GM12878 (cell line): ENCODE measurements around the gene HIGD2B. TPM values are rescaled to one million over a fixed set of nuclear protein-coding genes. Genes with fewer than 3 reads are reported as not detected.

Experiments used
- ATF7 ChIP-seq: fragments of 450-650 bp; IDR thresholded peaks from 2 replicates; pipeline ENCODE4 v1.6.1; 2016; ENCODE audit warnings: low read depth, mild to moderate bottlenecking
- BCLAF1 ChIP-seq: fragments of 450-650 bp; IDR thresholded peaks from 2 replicates; pipeline ENCODE4 v1.6.1; 2017; ENCODE audit warnings: antibody characterized with exemption, mild to moderate bottlenecking, moderate library complexity
- BMI1 ChIP-seq: fragments of 450-650 bp; IDR thresholded peaks from 2 replicates; pipeline ENCODE4 v1.6.1; 2016; ENCODE audit warnings: mild to moderate bottlenecking, moderate library complexity, borderline replicate concordance
- CBFB ChIP-seq: IDR thresholded peaks from 2 replicates; pipeline ENCODE4 v1.6.1; 2016; ENCODE audit warnings: antibody characterized with exemption, low read depth
- CHD1 ChIP-seq: IDR thresholded peaks from 2 replicates; pipeline ENCODE4 v1.6.1; 2012; ENCODE audit warnings: low read depth, low read length, improper control_type of control experiment
- CHD2 ChIP-seq: IDR thresholded peaks from 2 replicates; pipeline ENCODE4 v1.6.1; 2011; ENCODE audit warnings: low read depth, low read length, improper control_type of control experiment, borderline replicate concordance
- DPF2 ChIP-seq: fragments of 450-650 bp; IDR thresholded peaks from 2 replicates; pipeline ENCODE4 v1.6.1; 2017; ENCODE audit warnings: mild to moderate bottlenecking
- EGR1 ChIP-seq, 2 experiments: IDR thresholded peaks; 1 replicate in 1 of 2; 2 replicates in 1 of 2; pipeline ENCODE4 v1.6.1; 2011 to 2012; ENCODE audit warnings: low read depth in 2 of 2, low read length in 2 of 2, borderline replicate concordance in 1 of 2, mild to moderate bottlenecking in 1 of 2, moderate library complexity in 1 of 2
- FOS ChIP-seq: IDR thresholded peaks from 3 replicates; pipeline ENCODE4 v1.6.1; 2011; ENCODE audit warnings: borderline replicate concordance; ENCODE audit not compliant: insufficient read length; ENCODE audit errors: extremely low read depth
- GATAD2B ChIP-seq: fragments of 450-650 bp; conservative IDR thresholded peaks from 2 replicates; pipeline ENCODE4 v1.6.1; 2017; ENCODE audit warnings: low read depth, mild to moderate bottlenecking, moderate library complexity
- IRF4 ChIP-seq: IDR thresholded peaks from 2 replicates; pipeline ENCODE4 v1.6.1; 2011; ENCODE audit warnings: low read depth, low read length
- JUND ChIP-seq: IDR thresholded peaks from 2 replicates; pipeline ENCODE4 v1.6.1; 2012; ENCODE audit warnings: low read depth, mild to moderate bottlenecking, low read length, improper control_type of control experiment, moderate library complexity
- MXI1 ChIP-seq: fragments of 150-350 bp; IDR thresholded peaks from 2 replicates; pipeline ENCODE4 v1.6.1; 2011; ENCODE audit warnings: low read depth, mild to moderate bottlenecking, inconsistent platforms, low read length, improper control_type of control experiment
- PML ChIP-seq: IDR thresholded peaks from 2 replicates; pipeline ENCODE4 v1.6.1; 2012; ENCODE audit warnings: low read length, inconsistent platforms
- RELA ChIP-seq: fragments of 450-650 bp; IDR thresholded peaks from 2 replicates; pipeline ENCODE4 v1.8.0; 2014; ENCODE audit warnings: borderline replicate concordance; ENCODE audit not compliant: partially characterized antibody
- SREBF2 ChIP-seq: IDR thresholded peaks from 2 replicates; pipeline ENCODE4 v1.6.1; 2012; ENCODE audit warnings: mild to moderate bottlenecking, low read length
- SRF ChIP-seq, 2 experiments: IDR thresholded peaks; 2 replicates each; pipeline ENCODE4 v1.6.1; 2011; ENCODE audit warnings: low read depth in 2 of 2, low read length in 2 of 2, mild to moderate bottlenecking in 1 of 2, moderate library complexity in 1 of 2
- TAF1 ChIP-seq: IDR thresholded peaks from 2 replicates; pipeline ENCODE4 v1.6.1; 2011; ENCODE audit warnings: mild to moderate bottlenecking, low read depth, low read length, borderline replicate concordance
- TCF3 ChIP-seq: IDR thresholded peaks from 2 replicates; pipeline ENCODE4 v1.6.1; 2012; ENCODE audit warnings: low read depth, mild to moderate bottlenecking, low read length, borderline replicate concordance; ENCODE audit not compliant: insufficient read depth
- YBX1 ChIP-seq: fragments of 450-650 bp; IDR thresholded peaks from 2 replicates; pipeline ENCODE4 v1.6.1; 2016; ENCODE audit warnings: antibody characterized with exemption
- YY1 ChIP-seq: IDR thresholded peaks from 2 replicates; pipeline ENCODE4 v1.6.1; 2011; ENCODE audit warnings: low read depth, mild to moderate bottlenecking, low read length
- ZBED1 ChIP-seq: IDR thresholded peaks from 2 replicates; pipeline ENCODE4 v1.6.1; 2016; ENCODE audit warnings: borderline replicate concordance
- polyA plus RNA-seq, 11 experiments: library from polyadenylated mRNA; depleted of rRNA in 4 of 11; unstranded in 6 of 11; stranded (reverse) in 5 of 11; fragments of >200 nt; fragmentation: Nextera tagmentation in 4 of 11; fragmentation: Illumina TruSeq in 1 of 11; extraction: Ambion mirVana in 4 of 11; extraction: Trizol in 1 of 11; gene quantifications; 1 replicate in 1 of 11; 2 replicates in 10 of 11; pipeline versions ENCODE4 v1.2.1 to v1.2.3, GENCODE V29; 2011 to 2016; ENCODE audit warnings: inconsistent platforms in 2 of 11, missing spikeins in 2 of 11, low read depth in 1 of 11
- total RNA-seq, 4 experiments: library from RNA; depleted of rRNA in 3 of 4; stranded (reverse); fragments of >200 nt in 3 of 4; fragmentation: Illumina TruSeq in 1 of 4; extraction: Trizol in 1 of 4; gene quantifications; 2 replicates each; pipeline versions ENCODE4 v1.2.1 to v1.2.3, GENCODE V29; 2013 to 2021
- TF ChIP-seq, protein P1 (sequence below): IDR thresholded peaks from 2 replicates; pipeline ENCODE4 v1.6.1; 2012; ENCODE audit warnings: low read depth, low read length, improper control_type of control experiment
- TF ChIP-seq, protein P2 (sequence below): fragments of 450-650 bp; IDR thresholded peaks from 2 replicates; pipeline ENCODE4 v1.6.1; 2018; ENCODE audit warnings: mild to moderate bottlenecking, low read depth, moderate library complexity; ENCODE audit not compliant: partially characterized antibody

The HIGD2B gene
- total and polyA plus RNA-seq, 10 of the 15 experiments (the other 5 are each of a cell fraction or from before 2014, with no cell fraction given): 0.10 to 0.56 TPM; not detected in 8

DNA sequence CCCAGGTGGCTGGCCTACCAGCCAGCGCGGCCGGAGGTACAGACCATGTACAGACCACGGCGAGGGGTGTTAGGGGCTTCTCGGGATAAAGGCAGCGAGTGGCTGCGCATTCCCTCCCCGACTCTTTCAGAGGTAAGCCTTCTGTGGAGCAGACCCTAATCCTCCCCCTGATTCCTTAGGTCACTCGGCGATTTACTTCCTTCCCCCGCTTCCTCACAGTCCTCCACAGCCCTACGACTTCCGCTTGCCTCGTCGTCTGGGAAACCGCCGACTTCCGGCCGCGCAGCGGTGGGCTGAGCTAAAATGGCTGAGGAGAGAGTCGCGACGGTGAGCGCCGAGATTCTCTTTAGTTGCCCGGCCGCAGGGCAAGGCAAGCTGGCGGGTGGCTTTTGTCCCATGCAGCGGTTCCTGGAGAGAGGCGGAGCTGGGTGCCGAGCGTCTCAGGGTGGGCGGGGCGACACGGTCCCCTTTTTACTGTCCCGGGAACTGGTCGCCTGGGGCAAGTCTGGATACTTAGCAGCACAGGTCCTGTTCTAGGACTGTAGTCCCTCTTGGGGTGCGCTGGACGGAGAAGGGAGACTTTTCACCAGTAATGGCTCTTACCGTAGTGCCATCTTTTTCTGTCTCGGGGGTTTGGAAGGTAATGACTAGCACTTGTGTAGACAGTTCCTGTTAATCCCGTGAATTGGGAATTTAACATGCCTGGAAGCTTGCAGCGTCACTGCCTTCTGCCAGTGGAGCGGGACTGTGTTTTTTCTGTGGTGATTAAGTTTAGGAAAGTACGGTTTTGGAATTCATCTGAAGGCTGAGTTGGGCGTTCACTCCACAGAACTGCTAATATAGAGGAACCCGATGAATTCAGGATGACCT lies at the start of gene HIGD2B, which contains the start of gene BBS4 (continued):
- peak; percentile 76; the same call in 1 of the 2 replicates for TF ChIP-seq JUND
- TF ChIP-seq, protein P1, sequence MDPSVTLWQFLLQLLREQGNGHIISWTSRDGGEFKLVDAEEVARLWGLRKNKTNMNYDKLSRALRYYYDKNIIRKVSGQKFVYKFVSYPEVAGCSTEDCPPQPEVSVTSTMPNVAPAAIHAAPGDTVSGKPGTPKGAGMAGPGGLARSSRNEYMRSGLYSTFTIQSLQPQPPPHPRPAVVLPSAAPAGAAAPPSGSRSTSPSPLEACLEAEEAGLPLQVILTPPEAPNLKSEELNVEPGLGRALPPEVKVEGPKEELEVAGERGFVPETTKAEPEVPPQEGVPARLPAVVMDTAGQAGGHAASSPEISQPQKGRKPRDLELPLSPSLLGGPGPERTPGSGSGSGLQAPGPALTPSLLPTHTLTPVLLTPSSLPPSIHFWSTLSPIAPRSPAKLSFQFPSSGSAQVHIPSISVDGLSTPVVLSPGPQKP: peak; percentile 70
- TF ChIP-seq TAF1: peak; percentile 85; the same call in 1 of the 2 replicates
- peak; percentile 95 for TF ChIP-seq YY1
- peak; percentile 90 for TF ChIP-seq BMI1
- peak; percentile 95 for TF ChIP-seq ATF7
- 0 out of 2 replicates have a peak, but pooled peaks have one; percentile 71 for TF ChIP-seq CHD1
- no peak for TF ChIP-seq YBX1
- peak in 1 of 2 experiments; percentile 41; a peak in 1 of 3 replicates for TF ChIP-seq EGR1 (IDR thresholded peaks at IDR 0.05; ENCODE audit: borderline replicate concordance in 1 of 2, low read depth in 2 of 2, low read length in 2 of 2)
- TF ChIP-seq SRF (IDR thresholded peaks at IDR 0.05; ENCODE audit: low read depth in 2 of 2, low read length in 2 of 2): 0 out of 4 replicates have a peak, but pooled peaks of 1 of the 2 experiments have one; percentile 17
- TF ChIP-seq, protein P2, sequence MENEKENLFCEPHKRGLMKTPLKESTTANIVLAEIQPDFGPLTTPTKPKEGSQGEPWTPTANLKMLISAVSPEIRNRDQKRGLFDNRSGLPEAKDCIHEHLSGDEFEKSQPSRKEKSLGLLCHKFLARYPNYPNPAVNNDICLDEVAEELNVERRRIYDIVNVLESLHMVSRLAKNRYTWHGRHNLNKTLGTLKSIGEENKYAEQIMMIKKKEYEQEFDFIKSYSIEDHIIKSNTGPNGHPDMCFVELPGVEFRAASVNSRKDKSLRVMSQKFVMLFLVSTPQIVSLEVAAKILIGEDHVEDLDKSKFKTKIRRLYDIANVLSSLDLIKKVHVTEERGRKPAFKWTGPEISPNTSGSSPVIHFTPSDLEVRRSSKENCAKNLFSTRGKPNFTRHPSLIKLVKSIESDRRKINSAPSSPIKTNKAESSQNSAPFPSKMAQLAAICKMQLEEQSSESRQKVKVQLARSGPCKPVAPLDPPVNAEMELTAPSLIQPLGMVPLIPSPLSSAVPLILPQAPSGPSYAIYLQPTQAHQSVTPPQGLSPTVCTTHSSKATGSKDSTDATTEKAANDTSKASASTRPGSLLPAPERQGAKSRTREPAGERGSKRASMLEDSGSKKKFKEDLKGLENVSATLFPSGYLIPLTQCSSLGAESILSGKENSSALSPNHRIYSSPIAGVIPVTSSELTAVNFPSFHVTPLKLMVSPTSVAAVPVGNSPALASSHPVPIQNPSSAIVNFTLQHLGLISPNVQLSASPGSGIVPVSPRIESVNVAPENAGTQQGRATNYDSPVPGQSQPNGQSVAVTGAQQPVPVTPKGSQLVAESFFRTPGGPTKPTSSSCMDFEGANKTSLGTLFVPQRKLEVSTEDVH: peak; percentile 87
- no peak for TF ChIP-seq FOS
- TF ChIP-seq SREBF2: no peak
- peak; percentile 57; the same call in 1 of the 2 replicates for TF ChIP-seq GATAD2B
- TF ChIP-seq PML: peak; percentile 73; the same call in 1 of the 2 replicates
- TF ChIP-seq TCF3: 0 out of 2 replicates have a peak, but pooled peaks have one; percentile 7
- TF ChIP-seq CBFB: peak; percentile 38; the same call in 1 of the 2 replicates
- TF ChIP-seq CHD2: peak; percentile 40; the same call in 1 of the 2 replicates
- TF ChIP-seq IRF4: 0 out of 2 replicates have a peak, but pooled peaks have one; percentile 13
- TF ChIP-seq BCLAF1: peak; percentile 79
- TF ChIP-seq RELA: peak; percentile 14
- peak; percentile 42; the same call in 1 of the 2 replicates for TF ChIP-seq ZBED1
- TF ChIP-seq MXI1: peak; percentile 87
- TF ChIP-seq DPF2: 0 out of 2 replicates have a peak, but pooled peaks have one; percentile 56
